Epithelial cell of prostate (primary cell): Measurements from ENCODE around the gene RBBP5.

Source experiments
- DNase-seq: peaks from one replicate; pipeline ENCODE4 v3.0.0-alpha.2; 2011; ENCODE audit warnings: low read depth, low spot score
- H3K27ac ChIP-seq: fragments of 450-650 bp; 2 replicates; pipeline ENCODE4 v1.5.1; 2017; ENCODE audit warnings: mild to moderate bottlenecking

The RBBP5 gene

GRCh38 chr1:205038132-205038786 is 83.5 kb downstream of the RBBP5 start:
- no peak for DNase-seq
- no peak overlapping the region for H3K27ac ChIP-seq

- DNase-seq = no peak
These were observed 84.2 kb downstream of the RBBP5 start for GRCh38 chr1:205037539-205037938.

More at GRCh38 chr1:205037539-205037938, 84.2 kb downstream of the RBBP5 start:
- H3K27ac ChIP-seq = no peak overlapping the region
